H9 (cell line): ENCODE data around the gene ZNF524. TPM values are rescaled to one million over a fixed set of nuclear protein-coding genes. Genes with fewer than 3 reads are reported as not detected.

ENCODE experiments used
- DNase-seq: peaks from one replicate; pipeline ENCODE4 v3.0.0-alpha.2; 2017
- H2AFZ ChIP-seq: one replicate; pipeline ENCODE4 v1.6.1; 2013; ENCODE audit warnings: mild to moderate bottlenecking, low read length, control low read depth, moderate library complexity
- H2AK5ac ChIP-seq: 2 replicates; pipeline ENCODE4 v1.6.1; 2013; ENCODE audit warnings: low read length, control low read depth, mixed read lengths; ENCODE audit not compliant: insufficient read length
- H2BK120ac ChIP-seq: one replicate; pipeline ENCODE4 v1.6.1; 2013; ENCODE audit warnings: low read depth, mild to moderate bottlenecking, low read length, control low read depth, inconsistent platforms; ENCODE audit not compliant: poor library complexity, severe bottlenecking
- H2BK12ac ChIP-seq: 2 replicates; pipeline ENCODE4 v1.6.1; 2013; ENCODE audit warnings: low read length, control low read depth, mixed read lengths, low read depth; ENCODE audit not compliant: insufficient read length
- H2BK15ac ChIP-seq: 2 replicates; pipeline ENCODE4 v1.6.1; 2013; ENCODE audit warnings: low read depth, low read length, control low read depth
- H2BK20ac ChIP-seq: one replicate; pipeline ENCODE4 v1.6.1; 2013; ENCODE audit warnings: low read depth, mild to moderate bottlenecking, low read length, control low read depth, inconsistent platforms; ENCODE audit not compliant: poor library complexity, severe bottlenecking
- H2BK5ac ChIP-seq: 2 replicates; pipeline ENCODE4 v1.6.1; 2013; ENCODE audit warnings: low read length, control low read depth, mixed read lengths; ENCODE audit not compliant: insufficient read length
- H3K14ac ChIP-seq: 2 replicates; pipeline ENCODE4 v1.6.1; 2013; ENCODE audit warnings: low read length, control low read depth; ENCODE audit not compliant: insufficient read depth
- H3K18ac ChIP-seq: 2 replicates; pipeline ENCODE4 v1.6.1; 2013; ENCODE audit warnings: low read depth, mild to moderate bottlenecking, mixed read lengths, low read length, control low read depth; ENCODE audit not compliant: insufficient read length
- H3K23ac ChIP-seq: 2 replicates; pipeline ENCODE4 v1.6.1; 2013; ENCODE audit warnings: low read length, control low read depth, mixed read lengths, low read depth; ENCODE audit not compliant: insufficient read length
- H3K23me2 ChIP-seq: 2 replicates; pipeline ENCODE4 v1.6.1; 2013; ENCODE audit warnings: low read depth, mild to moderate bottlenecking, mixed read lengths, low read length, control low read depth; ENCODE audit not compliant: insufficient read length, poor library complexity, severe bottlenecking
- H3K27ac ChIP-seq: 2 replicates; pipeline ENCODE4 v1.5.1; 2013; ENCODE audit warnings: low read length, control low read depth, mixed read lengths, low read depth; ENCODE audit not compliant: insufficient read length
- H3K27me3 ChIP-seq: 2 replicates; pipeline ENCODE4 v1.6.1; 2013; ENCODE audit warnings: low read length, control low read depth, inconsistent platforms; ENCODE audit not compliant: insufficient read depth
- H3K4ac ChIP-seq: 2 replicates; pipeline ENCODE4 v1.6.1; 2013; ENCODE audit warnings: low read depth, mild to moderate bottlenecking, control low read depth, inconsistent platforms, low read length, moderate library complexity
- H3K4me1 ChIP-seq: 2 replicates; pipeline ENCODE4 v1.6.1; 2013; ENCODE audit warnings: low read length, control low read depth, inconsistent platforms; ENCODE audit not compliant: insufficient read depth
- H3K4me2 ChIP-seq: 2 replicates; pipeline ENCODE4 v1.6.1; 2013; ENCODE audit warnings: low read length, control low read depth, mixed read lengths; ENCODE audit not compliant: insufficient read length, insufficient read depth
- H3K56ac ChIP-seq: 2 replicates; pipeline ENCODE4 v1.6.1; 2013; ENCODE audit warnings: low read depth, mild to moderate bottlenecking, mixed read lengths, low read length, control low read depth; ENCODE audit not compliant: insufficient read length
- H3K79me1 ChIP-seq: 2 replicates; pipeline ENCODE4 v1.6.1; 2013; ENCODE audit warnings: low read depth, mild to moderate bottlenecking, moderate library complexity, low read length, control low read depth, inconsistent platforms; ENCODE audit not compliant: insufficient read depth, poor library complexity, severe bottlenecking
- H3K79me2 ChIP-seq: 2 replicates; pipeline ENCODE4 v1.6.1; 2013; ENCODE audit warnings: low read length, control low read depth, inconsistent platforms; ENCODE audit not compliant: insufficient read depth
- H3K9ac ChIP-seq: 2 replicates; pipeline ENCODE4 v1.6.1; 2013; ENCODE audit warnings: low read length, control low read depth, mixed read lengths; ENCODE audit not compliant: insufficient read length; ENCODE audit errors: extremely low read depth
- H3K9me3 ChIP-seq: one replicate; pipeline ENCODE4 v1.6.1; 2013; ENCODE audit warnings: low read depth, low read length, inconsistent platforms; ENCODE audit not compliant: control insufficient read depth
- H3T11ph ChIP-seq: one replicate; pipeline ENCODE4 v1.6.1; 2013; ENCODE audit warnings: mild to moderate bottlenecking, low read length, control low read depth, inconsistent platforms
- H4K20me1 ChIP-seq: one replicate; pipeline ENCODE4 v1.6.1; 2013; ENCODE audit not compliant: control insufficient read depth, insufficient read length, insufficient read depth
- H4K5ac ChIP-seq: 2 replicates; pipeline ENCODE4 v1.6.1; 2013; ENCODE audit warnings: low read depth, mild to moderate bottlenecking, mixed read lengths, low read length, control low read depth; ENCODE audit not compliant: insufficient read length
- H4K8ac ChIP-seq: replicated peaks from 2 replicates; pipeline ENCODE4 v1.6.1; 2013; ENCODE audit warnings: low read length, control low read depth, mixed read lengths, low read depth; ENCODE audit not compliant: insufficient read length
- H4K91ac ChIP-seq: 2 replicates; pipeline ENCODE4 v1.6.1; 2013; ENCODE audit warnings: low read depth, mild to moderate bottlenecking, moderate library complexity, mixed read lengths, low read length, control low read depth; ENCODE audit not compliant: insufficient read length
- H3K27ac Mint-ChIP-seq, 3 experiments: 2 replicates in 2 of 3; 3 replicates in 1 of 3; pipeline ENCODE4 v1.8.0; 2020 to 2021; ENCODE audit warnings: mixed read lengths in 3 of 3, mild to moderate bottlenecking in 1 of 3, moderate library complexity in 1 of 3
- H3K27me3 Mint-ChIP-seq: 2 replicates; pipeline ENCODE4 v1.8.0; 2021; ENCODE audit warnings: low read depth, mild to moderate bottlenecking, moderate library complexity, mixed read lengths
- H3K36me3 Mint-ChIP-seq, 3 experiments: 2 replicates in 2 of 3; 3 replicates in 1 of 3; pipeline ENCODE4 v1.8.0; 2020 to 2021; ENCODE audit warnings: low read depth in 3 of 3, mixed read lengths in 3 of 3; ENCODE audit not compliant: insufficient read depth in 1 of 3
- H3K4me1 Mint-ChIP-seq, 2 experiments: 2 replicates each; pipeline ENCODE4 v1.8.0; 2020; ENCODE audit warnings: mixed read lengths in 2 of 2
- H3K4me3 Mint-ChIP-seq, 2 experiments: 2 replicates in 1 of 2; 3 replicates in 1 of 2; pipeline ENCODE4 v1.8.0; 2020 to 2021; ENCODE audit warnings: mild to moderate bottlenecking in 2 of 2, mixed read lengths in 2 of 2, moderate library complexity in 1 of 2
- H3K9me3 Mint-ChIP-seq, 2 experiments: 2 replicates in 1 of 2; 3 replicates in 1 of 2; pipeline ENCODE4 v1.8.0; 2020; ENCODE audit warnings: mild to moderate bottlenecking in 2 of 2, mixed read lengths in 2 of 2, moderate library complexity in 1 of 2
- CTCF ChIP-seq: fragments of 200-600 bp; sonication (generic); conservative IDR thresholded peaks from 3 replicates; pipeline ENCODE4 v1.8.0; 2021; ENCODE audit warnings: antibody characterized with exemption, mild to moderate bottlenecking
- WGBS: extraction: QIAGEN DNeasy Blood & Tissue Kit; methylation state at CpG from one replicate; pipeline ENCODE4 v1.1.7; 2013; ENCODE audit warnings: missing lambda C conversion rate, low lambda C conversion rate, mixed read lengths; ENCODE audit not compliant: insufficient read length; ENCODE audit errors: extremely low coverage; 5-methylcytosine and 5-hydroxymethylcytosine counted together
- total RNA-seq: library from RNA; stranded (reverse); gene quantifications from 2 replicates; pipeline ENCODE4 v1.2.1, GENCODE V29; 2021

The ZNF524 gene
- total RNA-seq, 1 experiment from 2014 or later, result 3.0 TPM

- WGBS, result no CpG with 5 or more reads among the region's 27 CpGs
- Histone ChIP-seq H3K18ac (no peak overlapping the region), H2BK12ac (no peak overlapping the region), H4K91ac (no peak overlapping the region), H3K4me2 (no peak overlapping the region), H3K9ac (no peak overlapping the region), H4K5ac (no peak overlapping the region), H2AFZ (no peak overlapping the region), H2BK120ac (no peak overlapping the region), H4K20me1 (no peaks in the 10 kb centered on the region), H3K14ac (no peak overlapping the region), H3K23me2 (no peaks in the 10 kb centered on the region), H3K9me3 (no peaks in the 10 kb centered on the region), H3K4ac (no peak overlapping the region), H3K56ac (no peak overlapping the region), H2BK5ac (no peak overlapping the region), H3K23ac (no peak overlapping the region), H2AK5ac (no peak overlapping the region), H3K4me1 (no peaks in the 10 kb centered on the region), H2BK20ac (no peak overlapping the region), H2BK15ac (no peak overlapping the region), H3K27me3 (no peaks in the 10 kb centered on the region), H3T11ph (no peak overlapping the region), H3K79me2 (0 out of 2 replicates have a peak, but pooled peaks cover 1% of the 10 kb centered on the region), H3K79me1 (no peaks in the 10 kb centered on the region), H4K8ac (no peak overlapping the region), H3K27ac (no peak overlapping the region)
- DNase-seq, result no peak
- no peak overlapping the region; a peak in 1 of 7 replicates for H3K27ac Mint-ChIP-seq
- H3K9me3 Mint-ChIP-seq, result no peaks in the 10 kb centered on the region
- no peak for TF ChIP-seq CTCF
- peaks cover 15 to 41% (median 36%) of the 10 kb centered on the region in 3 experiments for H3K36me3 Mint-ChIP-seq
- no peaks in the 10 kb centered on the region; the same call in 1 of the 2 replicates for H3K27me3 Mint-ChIP-seq
- H3K4me1 Mint-ChIP-seq, result peaks cover 0 to 2% of the 10 kb centered on the region in 2 experiments; a peak in 1 of 4 replicates
- peak overlapping the region in 1 of 2 experiments; percentile 14; a peak in 1 of 5 replicates for H3K4me3 Mint-ChIP-seq
Measured at GRCh38 chr19:55613396-55613795, 13.3 kb downstream of the ZNF524 start.
